Activated CD8-positive, alpha-beta T cell treated with anti-CD3 and anti-CD28 coated beads for 36 hours (primary cell): Measurements from ENCODE around the gene DDRGK1. TPM values are rescaled to one million over a fixed set of nuclear protein-coding genes. Genes with fewer than 3 reads are reported as not detected.
"Not testable (repeated sequence)": the region's sequence is repeated elsewhere in the genome, so short reads cannot be mapped to it uniquely, and the experiment has no call there.

Experiments used
- ATAC-seq: fragments of 200-7000 bp; cut with Tn5 transposase; one replicate; pipeline ENCODE4 v1.10.0; 2021; ENCODE audit warnings: mild to moderate bottlenecking, moderate library complexity
- CTCF ChIA-PET: fragments of 350-600 bp; sonication (Branson Sonifier 250); formaldehyde crosslinking; loops from one replicate; lab custom pipeline; 2021; ENCODE audit warnings: antibody characterized with exemption; lab: Charles Lee
- POLR2A ChIA-PET: fragments of 350-600 bp; sonication (Branson Sonifier 250); formaldehyde crosslinking; loops from one replicate; lab custom pipeline; 2021; ENCODE audit warnings: antibody characterized with exemption; lab: Charles Lee
- DNase-seq: peaks from one replicate; pipeline ENCODE4 v3.0.0-alpha.2; 2020
- H3K27ac Mint-ChIP-seq: one replicate; pipeline ENCODE4 v1.8.0; 2021; ENCODE audit warnings: mild to moderate bottlenecking, mixed read lengths
- H3K27me3 Mint-ChIP-seq: one replicate; pipeline ENCODE4 v1.8.0; 2021; ENCODE audit warnings: mixed read lengths
- H3K36me3 Mint-ChIP-seq: one replicate; pipeline ENCODE4 v1.8.0; 2021; ENCODE audit warnings: low read depth, mixed read lengths
- H3K4me1 Mint-ChIP-seq: one replicate; pipeline ENCODE4 v1.8.0; 2021; ENCODE audit warnings: low read depth, mixed read lengths
- H3K4me3 Mint-ChIP-seq: one replicate; pipeline ENCODE4 v1.8.0; 2021; ENCODE audit warnings: mild to moderate bottlenecking, moderate library complexity, mixed read lengths
- H3K9me3 Mint-ChIP-seq: one replicate; pipeline ENCODE4 v1.8.0; 2021; ENCODE audit warnings: mixed read lengths
- CTCF ChIP-seq: fragments of 200-600 bp; IDR thresholded peaks from one replicate; pipeline ENCODE4 v1.8.0; 2022; ENCODE audit warnings: antibody characterized with exemption, mild to moderate bottlenecking
- intact Hi-C: fragments of 100-400 bp; cut with micrococcal nuclease; formaldehyde crosslinking; loops from one replicate; pipeline ENCODE4 v1.10.0; 2022
- total RNA-seq, 2 experiments: library from RNA; stranded (reverse); gene quantifications; one replicate each; pipeline ENCODE4 v1.2.3, GENCODE V29; 2021

The DDRGK1 gene
- total RNA-seq, 2 experiments from 2014 or later = 50.1 to 54.1 TPM

- H3K36me3 Mint-ChIP-seq = peaks cover 30% of the 10 kb centered on the region
- no peak for TF ChIP-seq CTCF
- POLR2A ChIA-PET = no interaction called here
- H3K27ac Mint-ChIP-seq = peak overlapping the region; percentile 44
- H3K4me1 Mint-ChIP-seq = no peaks in the 10 kb centered on the region
- DNase-seq (no peak), ATAC-seq (no peak)
- CTCF ChIA-PET = no interaction called here
- no peak overlapping the region for H3K4me3 Mint-ChIP-seq
- no peaks in the 10 kb centered on the region for H3K27me3 Mint-ChIP-seq
- no peaks in the 10 kb centered on the region for H3K9me3 Mint-ChIP-seq
- intact Hi-C loops = no loop called here
Measured at GRCh38 chr20:3189561-3190131, 14.8 kb downstream of the DDRGK1 start.

GRCh38 chr20:3188823-3189413 lies 15.6 kb downstream of the DDRGK1 start:
- H3K36me3 Mint-ChIP-seq = peaks cover 27% of the 10 kb centered on the region
- intact Hi-C loops = no loop called here
- no peaks in the 10 kb centered on the region for H3K4me1 Mint-ChIP-seq
- ChIA-PET CTCF (no interaction called here), POLR2A (interaction anchor here (0.6 to 1.1 kb wide), 4 partner anchors 34 to 714 kb away, joined by 3 read pairs; no protein-coding TSS in a partner anchor)
- DNase-seq (no peak), ATAC-seq (no peak)
- no peak overlapping the region for H3K4me3 Mint-ChIP-seq
- H3K9me3 Mint-ChIP-seq = no peaks in the 10 kb centered on the region
- H3K27me3 Mint-ChIP-seq = no peaks in the 10 kb centered on the region
- H3K27ac Mint-ChIP-seq = no peak overlapping the region
- TF ChIP-seq CTCF = no peak

- H3K4me3 Mint-ChIP-seq, ATAC-seq, CTCF ChIA-PET, DNase-seq, intact Hi-C loops, H3K4me1 Mint-ChIP-seq, H3K9me3 Mint-ChIP-seq, H3K27ac Mint-ChIP-seq, H3K27me3 Mint-ChIP-seq: not testable (repeated sequence)
- POLR2A ChIA-PET = interaction anchor here (0.6 to 1.1 kb wide), 2 partner anchors 35 to 56 kb away, joined by 3 read pairs; no protein-coding TSS in a partner anchor
- H3K36me3 Mint-ChIP-seq = peaks cover 24% of the 10 kb centered on the region
Measured at GRCh38 chr20:3187861-3188260, 16.6 kb downstream of the DDRGK1 start.

- ATAC-seq = no peak
- no peak for TF ChIP-seq CTCF
- intact Hi-C loops = no loop called here
- Mint-ChIP-seq H3K9me3 (no peaks in the 10 kb centered on the region), H3K27me3 (no peaks in the 10 kb centered on the region), H3K36me3 (no peaks in the 10 kb centered on the region), H3K4me1 (no peaks in the 10 kb centered on the region), H3K4me3 (no peak overlapping the region), H3K27ac (no peak overlapping the region)
- POLR2A ChIA-PET = interaction anchor here (0.6 kb wide), 1 partner anchor 492 kb away, joined by 3 read pairs; no protein-coding TSS in a partner anchor
- DNase-seq = no peak
- CTCF ChIA-PET = interaction anchor here (1.3 kb wide), 1 partner anchor 13 kb away, joined by 3 read pairs; no protein-coding TSS in a partner anchor
Measured at GRCh38 chr20:3183896-3184612, 20.4 kb downstream of the DDRGK1 start.

- intact Hi-C loops, H3K4me3 Mint-ChIP-seq, H3K27ac Mint-ChIP-seq, ATAC-seq, DNase-seq, H3K27me3 Mint-ChIP-seq, H3K36me3 Mint-ChIP-seq, CTCF ChIA-PET, POLR2A ChIA-PET, H3K4me1 Mint-ChIP-seq, H3K9me3 Mint-ChIP-seq: not testable (repeated sequence)
Measured at GRCh38 chr20:3182429-3182828, 22.1 kb downstream of the DDRGK1 start.
